Cardiac septum (tissue), 1 donor: ENCODE measurements around the gene GRIK2. TPM values are rescaled to one million over a fixed set of nuclear protein-coding genes. Genes with fewer than 3 reads are reported as not detected.

Experiments used
- DNase-seq: peaks from one replicate; pipeline ENCODE4 v3.0.0-alpha.2; 2020; ENCODE audit warnings: low spot score
- intact Hi-C: fragments of 100-400 bp; cut with DNase I; formaldehyde crosslinking; loops from one replicate; pipeline ENCODE4 v1.14.0; 2022
- total RNA-seq: library from RNA; stranded (reverse); fragmentation: NEBNext Ultra II Directional; extraction: Animal tissue kit (Norgen Biotek cat#: 25700); gene quantifications from one replicate; pipeline ENCODE4 v1.2.1, GENCODE V29; 2021
- donor health status: DM: no; HTN: no; CAD: no.

The GRIK2 gene
- total RNA-seq, 1 donor from 2014 or later = 0.67 TPM

- intact Hi-C loops = no loop called here
- DNase-seq = no peak
Observed at GRCh38 chr6:101747160-101747559, 353.7 kb downstream of the GRIK2 start.

GRCh38 chr6:101747716-101748115 lies 354.2 kb downstream of the GRIK2 start:
- intact Hi-C loops = no loop called here

GRCh38 chr6:101755931-101756330 lies 362.4 kb downstream of the GRIK2 start:
- intact Hi-C loops = no loop called here
- DNase-seq = no peak

More at GRCh38 chr6:101747716-101748115, 354.2 kb downstream of the GRIK2 start:
- DNase-seq = no peak

GRCh38 chr6:101758368-101758767 lies 364.9 kb downstream of the GRIK2 start:
- DNase-seq = no peak
- intact Hi-C loops = no loop called here

DNA sequence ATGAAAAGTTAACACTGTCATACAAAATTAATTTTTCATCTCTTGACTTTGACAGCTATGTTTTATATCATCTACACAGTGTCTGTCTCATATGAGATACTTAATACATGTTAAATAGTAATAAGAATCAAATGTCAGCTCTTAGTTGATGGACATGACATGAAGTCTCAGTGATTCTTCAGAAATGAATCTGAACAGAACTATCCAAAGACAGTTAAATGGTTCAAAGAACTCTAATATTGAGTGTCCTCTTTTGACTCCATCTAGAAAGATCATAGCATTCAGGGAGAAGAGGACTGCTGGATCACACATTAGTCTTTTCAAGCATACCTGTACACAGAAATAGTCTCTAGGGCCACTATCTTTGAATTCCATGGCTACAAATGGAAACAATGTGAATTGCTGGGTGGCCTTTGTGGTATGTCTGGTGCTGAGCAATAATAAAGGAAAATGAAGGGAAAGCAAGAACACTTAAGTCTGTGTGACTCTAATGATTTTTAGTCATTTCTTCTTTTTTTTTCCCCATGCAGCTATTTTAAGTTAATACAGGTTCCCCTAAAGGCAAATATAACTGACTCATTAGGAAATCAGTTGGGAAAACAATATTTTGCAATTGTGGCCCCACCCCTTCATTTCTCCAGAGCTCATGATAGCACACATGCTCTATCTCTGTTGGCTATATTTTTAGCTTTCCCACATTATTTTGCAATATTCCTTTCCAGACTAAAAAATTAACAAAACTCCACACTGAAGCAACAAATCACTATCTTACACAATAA lies 367.5 kb downstream of the GRIK2 start:
- DNase-seq = no peak
- intact Hi-C loops = no loop called here

DNA sequence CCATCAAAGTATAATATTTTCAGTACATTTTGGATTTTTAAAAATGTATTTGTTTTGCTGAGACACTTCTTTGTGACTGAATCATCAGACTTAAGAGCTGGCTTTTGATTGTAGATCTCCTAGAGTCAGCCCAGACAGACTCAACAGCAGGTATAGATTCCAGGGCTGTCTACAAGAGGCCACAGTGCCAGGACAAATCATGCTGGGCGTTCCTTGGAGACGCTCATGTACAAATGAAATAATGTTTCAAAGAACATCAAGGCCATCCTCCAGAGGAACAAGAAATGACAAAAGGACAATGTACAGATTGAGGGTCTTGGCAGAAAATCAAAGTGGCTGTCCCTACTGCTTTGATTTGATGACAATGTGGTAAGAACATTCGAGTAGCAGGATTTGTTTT lies 369.3 kb downstream of the GRIK2 start:
- DNase-seq = no peak
- intact Hi-C loops = no loop called here

GRCh38 chr6:101765281-101765680 lies 371.8 kb downstream of the GRIK2 start:
- intact Hi-C loops = no loop called here
- no peak for DNase-seq

GRCh38 chr6:101770116-101770515 lies 376.6 kb downstream of the GRIK2 start:
- intact Hi-C loops = no loop called here
- DNase-seq = no peak

- DNase-seq = no peak
- intact Hi-C loops = no loop called here
Observed at GRCh38 chr6:101776919-101777350, 383.4 kb downstream of the GRIK2 start.

DNA sequence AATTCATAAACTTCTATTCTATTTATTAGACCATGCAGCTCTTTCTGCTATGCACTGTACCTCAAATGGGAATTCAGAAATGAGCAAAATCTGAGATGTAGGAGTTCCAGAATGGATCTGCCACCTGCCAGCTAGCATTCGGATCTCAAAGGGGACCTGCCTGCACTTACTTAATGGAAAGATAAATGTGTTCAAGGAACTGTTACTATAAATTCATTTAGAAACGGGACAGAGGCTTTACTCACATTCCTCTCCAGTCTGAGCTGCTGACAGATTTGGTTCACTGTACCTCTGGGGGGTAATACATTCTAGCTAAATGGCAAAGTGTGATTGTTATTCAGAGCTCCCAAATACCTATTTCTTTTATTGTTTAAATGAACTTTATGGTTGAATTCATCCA lies 384.1 kb downstream of the GRIK2 start:
- intact Hi-C loops = no loop called here
- no peak for DNase-seq

- DNase-seq = no peak
- intact Hi-C loops = no loop called here
Observed at GRCh38 chr6:101779051-101779844, 385.7 kb downstream of the GRIK2 start.

GRCh38 chr6:101783287-101783686 lies 389.8 kb downstream of the GRIK2 start:
- intact Hi-C loops = no loop called here
- DNase-seq = no peak

- intact Hi-C loops = no loop called here
- DNase-seq = peak; percentile 61
Observed at GRCh38 chr6:101784094-101784493, 390.6 kb downstream of the GRIK2 start.

- DNase-seq = no peak
- intact Hi-C loops = no loop called here
Observed at GRCh38 chr6:101799531-101799930, 406.0 kb downstream of the GRIK2 start.

GRCh38 chr6:101800598-101800997 lies 407.1 kb downstream of the GRIK2 start:
- intact Hi-C loops = no loop called here

GRCh38 chr6:101803136-101803535 lies 409.6 kb downstream of the GRIK2 start:
- no peak for DNase-seq
- intact Hi-C loops = no loop called here

More at GRCh38 chr6:101800598-101800997, 407.1 kb downstream of the GRIK2 start:
- no peak for DNase-seq

DNA sequence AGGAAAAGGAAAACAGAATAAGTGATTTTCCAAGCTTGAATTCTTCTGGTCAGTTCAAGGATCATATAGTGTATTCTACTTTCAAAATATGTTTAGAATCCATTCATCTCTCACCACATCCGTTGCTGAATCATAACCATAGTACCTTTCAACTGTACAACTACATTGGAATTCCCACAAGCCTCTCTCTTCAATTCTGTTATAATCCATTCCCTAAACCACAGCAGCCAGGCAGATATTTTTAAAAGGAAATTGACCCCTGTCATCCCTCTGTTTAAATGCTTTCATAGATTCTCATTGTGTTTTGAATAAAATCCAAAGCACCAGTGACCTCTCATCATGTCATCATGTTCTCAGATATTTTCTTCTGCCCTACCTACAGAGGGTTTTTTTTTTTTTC lies 412.7 kb downstream of the GRIK2 start:
- intact Hi-C loops = no loop called here

GRCh38 chr6:101811108-101811507 lies 417.6 kb downstream of the GRIK2 start:
- no peak for DNase-seq

More for the DNA sequence above, 412.7 kb downstream of the GRIK2 start:
- DNase-seq = no peak

GRCh38 chr6:101816716-101817115 lies 423.2 kb downstream of the GRIK2 start:
- intact Hi-C loops = no loop called here
- DNase-seq = no peak

More at GRCh38 chr6:101811108-101811507, 417.6 kb downstream of the GRIK2 start:
- intact Hi-C loops = no loop called here

DNA sequence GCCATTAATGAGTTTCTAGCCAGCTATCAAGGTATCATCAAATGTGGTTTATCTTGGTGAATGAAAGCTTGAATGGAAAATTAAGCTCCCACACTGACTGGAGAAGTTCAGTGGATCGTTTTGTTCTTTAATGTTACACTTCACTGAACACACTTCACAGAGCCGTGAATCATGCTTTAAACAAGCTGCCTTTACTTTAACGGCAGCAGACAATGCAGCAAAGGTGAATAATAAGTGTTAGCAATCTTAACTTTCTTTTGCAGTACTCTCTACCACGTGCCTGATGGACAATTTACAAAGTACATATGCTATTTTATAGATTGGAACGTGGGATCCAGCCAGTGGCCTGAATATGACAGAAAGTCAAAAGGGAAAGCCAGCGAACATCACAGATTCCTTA lies 424.5 kb downstream of the GRIK2 start:
- DNase-seq = no peak
- intact Hi-C loops = no loop called here
